Inferior parietal cortex (tissue), 1 donor: ENCODE measurements around the gene MIPEP.
"Not testable (repeated sequence)": the region's sequence is repeated elsewhere in the genome, so short reads cannot be mapped to it uniquely, and the experiment has no call there.

Experiments used
- DNase-seq: peaks from one replicate; pipeline ENCODE4 v3.0.0-alpha.2; 2016; ENCODE audit errors: extremely low spot score

The MIPEP gene

GRCh38 chr13:23749288-23749873, 139.8 kb downstream of the MIPEP start:
- DNase-seq, result no peak

DNA sequence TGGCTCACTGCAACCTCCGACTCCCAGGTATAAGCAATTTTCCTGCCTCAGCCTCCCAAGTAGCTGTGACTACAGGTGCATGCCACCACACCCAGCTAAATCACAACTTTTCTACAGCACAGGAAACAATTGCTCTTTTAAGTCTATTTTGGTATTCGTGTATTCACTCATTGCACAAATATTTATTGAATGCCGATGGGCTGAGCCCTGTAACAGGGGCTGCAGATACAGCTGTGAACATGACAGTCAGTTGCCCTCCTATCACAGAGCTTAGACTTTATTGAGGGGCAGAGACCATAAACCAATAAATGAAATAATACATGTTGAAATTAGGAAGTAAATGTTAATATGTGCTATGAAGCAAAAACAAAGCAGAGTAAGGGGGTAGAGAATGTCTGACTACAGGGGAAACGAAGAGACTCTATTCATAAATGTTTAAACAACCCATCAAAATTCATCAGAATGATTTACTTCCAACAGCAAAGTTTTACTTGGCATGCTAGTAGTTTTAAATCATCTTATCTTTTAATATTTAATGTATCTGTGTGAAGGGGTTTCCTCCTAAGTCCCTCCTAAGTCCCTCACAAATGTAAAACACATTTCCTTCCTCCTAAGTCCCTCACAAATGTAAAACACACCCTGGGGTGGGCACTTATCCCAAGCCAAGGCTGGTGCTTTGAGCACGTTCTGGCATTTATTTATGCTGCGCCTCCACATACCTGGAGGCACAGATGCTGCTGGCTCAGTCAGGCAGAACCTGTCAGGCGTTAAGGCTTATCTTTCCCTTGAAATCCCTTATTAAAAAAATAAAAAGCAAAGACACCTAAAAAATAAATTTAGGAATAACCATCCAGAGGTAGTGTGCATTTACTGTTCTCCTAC, 140.8 kb downstream of the MIPEP start:
- DNase-seq, result no peak

DNA sequence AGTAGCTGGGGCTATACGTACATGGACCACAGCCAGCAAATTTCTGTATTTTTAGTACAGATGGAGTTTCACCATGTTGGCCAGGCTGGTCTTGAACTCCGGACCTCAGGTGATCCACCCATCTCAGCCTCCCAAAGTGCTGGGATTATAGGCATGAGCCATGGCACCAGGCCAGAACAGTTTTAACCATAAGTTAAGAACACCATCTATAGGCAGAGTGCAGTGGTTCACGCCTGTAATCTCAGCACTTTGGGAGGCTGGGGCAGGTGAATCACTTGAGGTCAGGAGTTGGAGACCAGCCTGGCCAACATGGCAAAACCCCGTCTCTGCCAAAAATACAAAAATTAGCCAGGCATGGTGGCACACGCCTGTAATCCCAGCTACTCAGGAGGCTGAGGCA, 143.1 kb downstream of the MIPEP start:
- DNase-seq, result not testable (repeated sequence)

- no peak for DNase-seq
Observed at GRCh38 chr13:23744315-23744714, 144.9 kb downstream of the MIPEP start.

DNA sequence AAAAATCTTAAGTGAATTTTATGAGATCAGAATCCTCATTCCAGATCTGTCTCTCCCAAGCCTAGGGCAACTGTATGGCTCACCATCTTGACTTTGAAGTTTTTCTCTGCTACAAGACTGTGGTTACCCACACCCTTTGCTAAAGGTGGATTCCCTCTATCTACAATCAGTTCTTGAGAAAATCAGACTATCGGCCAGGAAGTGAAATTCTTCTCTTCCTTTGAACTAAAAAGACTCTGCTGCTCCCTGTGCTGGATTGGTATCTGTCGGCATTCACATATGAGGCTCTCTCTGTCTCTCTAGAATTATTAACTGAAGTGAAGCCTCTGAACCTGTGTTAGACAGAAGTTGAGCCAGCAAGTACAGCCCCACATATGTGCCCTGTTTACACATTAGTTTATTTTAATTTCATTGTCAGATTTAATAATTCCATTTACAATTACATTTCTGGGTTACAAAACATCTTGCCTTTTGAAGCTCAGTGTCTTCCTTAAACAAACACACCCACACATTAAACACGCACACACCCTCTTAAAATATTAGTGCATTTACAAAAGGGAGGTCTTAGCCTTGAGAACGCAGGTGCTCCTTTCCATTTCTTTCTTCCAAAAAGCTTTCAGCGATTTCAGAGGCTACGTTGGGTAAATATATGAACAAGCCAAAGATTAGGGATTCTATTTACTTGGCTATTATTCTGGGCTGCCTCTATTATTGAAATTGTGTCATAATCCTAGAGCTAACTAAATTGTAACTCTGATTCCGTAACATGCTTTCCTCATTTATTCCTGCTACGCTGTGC, 145.7 kb downstream of the MIPEP start:
- no peak for DNase-seq

GRCh38 chr13:23741879-23742510, 147.2 kb downstream of the MIPEP start:
- DNase-seq, result no peak

GRCh38 chr13:23740002-23740401, 149.2 kb downstream of the MIPEP start:
- no peak for DNase-seq

DNA sequence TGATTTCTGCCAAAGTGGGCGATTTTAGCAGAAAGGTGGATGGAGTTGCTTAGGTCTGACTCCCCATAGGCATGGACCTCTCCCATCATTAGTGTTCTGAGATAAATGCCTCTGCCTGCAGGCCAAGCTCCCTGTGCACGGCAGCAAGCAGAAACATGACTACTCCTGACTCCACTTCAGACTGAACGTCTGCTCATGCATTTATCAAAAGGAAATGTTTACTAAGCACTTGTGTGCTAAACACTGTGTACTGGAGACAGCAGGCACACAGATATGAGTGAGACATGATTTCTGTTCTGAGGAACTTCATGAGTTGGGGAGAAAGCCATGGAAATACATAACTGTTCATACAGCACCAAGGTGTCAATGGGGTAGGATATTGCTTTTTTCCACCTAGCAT, 149.6 kb downstream of the MIPEP start:
- no peak for DNase-seq

GRCh38 chr13:23736541-23736940, 152.7 kb downstream of the MIPEP start:
- no peak for DNase-seq

GRCh38 chr13:23735329-23735728, 153.9 kb downstream of the MIPEP start:
- DNase-seq, result no peak

DNA sequence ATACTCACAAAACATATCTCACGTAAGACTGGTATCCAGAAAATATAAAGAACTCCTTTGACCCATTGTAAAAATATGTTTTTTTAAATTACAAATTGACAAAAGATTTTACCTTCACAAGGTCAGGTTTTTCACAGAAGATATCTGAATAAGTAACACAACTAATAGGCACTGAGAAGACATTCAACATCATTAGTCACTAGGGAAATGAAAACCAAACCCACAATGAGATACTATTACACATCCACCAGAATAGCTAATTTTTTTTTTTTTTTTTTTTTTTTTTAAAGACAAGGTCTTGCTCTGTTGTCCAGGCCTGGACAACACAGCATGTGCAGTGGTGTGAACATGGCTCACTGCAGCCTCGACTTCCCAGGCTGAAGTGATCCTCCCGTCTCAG, 157.5 kb downstream of the MIPEP start:
- no peak for DNase-seq

GRCh38 chr13:23730251-23730650, 158.9 kb downstream of the MIPEP start:
- DNase-seq, result no peak

GRCh38 chr13:23729531-23729930, 159.7 kb downstream of the MIPEP start:
- no peak for DNase-seq

- no peak for DNase-seq
Observed at GRCh38 chr13:23728807-23729206, 160.4 kb downstream of the MIPEP start.

DNA sequence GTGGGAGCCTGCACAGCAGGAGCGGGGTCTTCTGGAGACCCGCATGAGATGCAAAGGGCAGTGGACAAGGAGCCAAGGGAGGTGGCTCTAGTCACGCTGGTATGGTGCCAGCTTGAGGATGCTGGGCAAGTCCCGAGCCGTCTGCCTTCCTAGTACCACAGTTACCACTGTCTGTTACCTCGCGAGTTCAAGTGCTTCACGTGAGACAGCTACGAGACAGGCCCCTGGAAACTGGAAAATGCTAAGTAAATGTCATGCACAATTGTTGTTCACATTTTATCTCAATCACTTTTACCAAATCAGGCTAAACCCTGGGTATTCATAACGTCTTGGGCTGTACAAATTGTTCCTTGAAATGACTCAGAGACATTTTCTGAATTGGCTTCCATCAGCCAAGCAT, 163.3 kb downstream of the MIPEP start:
- DNase-seq, result no peak

GRCh38 chr13:23724196-23724970, 164.8 kb downstream of the MIPEP start:
- no peak for DNase-seq

- DNase-seq, result peak; percentile 40
Observed at GRCh38 chr13:23723471-23723870, 165.7 kb downstream of the MIPEP start.

- DNase-seq, result no peak
Observed at GRCh38 chr13:23722726-23723453, 166.3 kb downstream of the MIPEP start.

DNA sequence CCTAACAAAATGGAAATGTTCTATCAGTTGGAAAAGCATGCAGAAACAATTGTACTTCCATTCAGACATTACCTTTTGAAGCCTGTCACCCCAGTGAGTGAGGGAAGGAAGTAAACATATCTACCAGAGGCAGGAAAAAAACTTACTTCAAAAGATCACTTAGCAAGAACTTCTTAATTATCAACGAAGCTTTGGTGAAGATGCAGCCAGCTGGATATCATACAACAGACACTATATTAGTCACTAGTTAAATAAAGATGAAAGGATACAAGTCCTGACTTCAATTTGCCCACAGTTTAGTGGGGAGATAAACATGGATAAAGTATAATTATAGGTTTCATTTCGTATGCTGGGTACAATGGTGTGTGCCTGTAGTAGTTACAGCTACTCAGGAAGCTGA, 170.2 kb downstream of the MIPEP start:
- DNase-seq, result no peak

- DNase-seq, result no peak
Observed at GRCh38 chr13:23716401-23716800, 172.8 kb downstream of the MIPEP start.
